Coronary artery (tissue), 2 donors: ENCODE results near the gene MAPK7.
A peak's percentile ranks its signal among the peaks of the same experiment; 100 is the strongest.

Source experiments
- DNase-seq: peaks from one replicate; pipeline ENCODE4 v3.0.0-alpha.2; 2017; ENCODE audit warnings: low spot score
- H3K27ac ChIP-seq, 2 donors: fragments of 200-600 bp; sonication (generic); one replicate each; pipeline ENCODE4 v1.5.1; 2016 to 2019
- H3K4me3 ChIP-seq: fragments of 200-600 bp; sonication (generic); 2 replicates; pipeline ENCODE4 v1.5.1; 2016; ENCODE audit warnings: mild to moderate bottlenecking, moderate library complexity
- CTCF ChIP-seq: fragments of 200-600 bp; sonication (generic); IDR thresholded peaks from one replicate; pipeline ENCODE4 v1.5.1; 2019; ENCODE audit warnings: antibody characterized with exemption

The MAPK7 gene

GRCh38 chr17:19380481-19381301 lies 2.4 kb downstream of the MAPK7 start:
- peak overlapping the region; percentile 21 to 99 for H3K27ac ChIP-seq
- no peak for TF ChIP-seq CTCF
- DNase-seq = peak; percentile 67
- H3K4me3 ChIP-seq = peak overlapping the region; percentile 84

- peak; percentile 73 for DNase-seq
- peak overlapping the region; percentile 21 to 99 for H3K27ac ChIP-seq
- no peak overlapping the region for H3K4me3 ChIP-seq
- TF ChIP-seq CTCF = no peak
Observed at GRCh38 chr17:19381361-19381740, 3.1 kb downstream of the MAPK7 start.

GRCh38 chr17:19381741-19382444 lies 3.6 kb downstream of the MAPK7 start:
- H3K27ac ChIP-seq = peak overlapping the region; percentile 96 to 99
- no peak overlapping the region for H3K4me3 ChIP-seq
- DNase-seq = peak; percentile 72
- no peak for TF ChIP-seq CTCF

- peak overlapping the region; percentile 96 to 99 for H3K27ac ChIP-seq
- no peak for TF ChIP-seq CTCF
Observed at GRCh38 chr17:19382531-19383444, 4.5 kb downstream of the MAPK7 start.

GRCh38 chr17:19383681-19384470 lies 5.6 kb downstream of the MAPK7 start:
- no peak for TF ChIP-seq CTCF
- H3K27ac ChIP-seq = peak overlapping the region; percentile 96 to 99
- peak; percentile 75 for DNase-seq
- peak overlapping the region; percentile 67 for H3K4me3 ChIP-seq

More at GRCh38 chr17:19382531-19383444, 4.5 kb downstream of the MAPK7 start:
- no peak overlapping the region for H3K4me3 ChIP-seq
- peak; percentile 68 for DNase-seq
